GM18499 (cell line): ENCODE results near the gene EYA2.
"Not testable (repeated sequence)": the region's sequence is repeated elsewhere in the genome, so short reads cannot be mapped to it uniquely, and the experiment has no call there.

ENCODE experiments used
- ATAC-seq: cut with Tn5 transposase; IDR thresholded peaks from one replicate; pipeline ENCODE4 v1.9.1; 2021; ENCODE audit warnings: moderate number of reproducible peaks; ENCODE audit not compliant: insufficient read depth, unreplicated experiment

The EYA2 gene

DNA sequence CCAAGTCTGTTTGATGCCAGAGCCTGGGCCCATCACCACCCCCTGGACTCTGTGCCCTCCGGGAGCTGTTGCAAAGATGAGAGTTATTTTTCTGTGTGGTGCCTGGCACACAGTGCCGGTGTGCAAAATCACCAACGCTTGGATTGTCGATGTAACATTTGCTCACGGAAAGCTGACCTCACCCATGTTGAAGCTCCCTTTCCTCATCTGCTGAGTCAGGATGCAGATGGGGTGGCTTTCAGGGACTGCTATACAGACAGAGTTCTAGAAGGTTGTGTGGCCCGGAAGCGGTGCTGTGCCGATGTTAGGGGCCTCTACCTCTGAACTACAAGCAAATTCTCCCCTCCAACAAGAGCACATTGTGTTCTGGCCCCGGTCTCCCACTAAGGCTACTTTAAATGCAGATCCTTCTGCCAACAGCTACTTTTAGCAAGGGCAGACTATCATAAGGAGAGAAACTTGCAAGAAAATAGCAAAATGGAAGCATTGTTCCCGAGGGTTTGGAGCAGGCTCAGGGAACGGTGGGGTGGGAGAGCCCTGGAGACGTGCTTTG, 34.0 kb downstream of the EYA2 start:
- no peak for ATAC-seq

DNA sequence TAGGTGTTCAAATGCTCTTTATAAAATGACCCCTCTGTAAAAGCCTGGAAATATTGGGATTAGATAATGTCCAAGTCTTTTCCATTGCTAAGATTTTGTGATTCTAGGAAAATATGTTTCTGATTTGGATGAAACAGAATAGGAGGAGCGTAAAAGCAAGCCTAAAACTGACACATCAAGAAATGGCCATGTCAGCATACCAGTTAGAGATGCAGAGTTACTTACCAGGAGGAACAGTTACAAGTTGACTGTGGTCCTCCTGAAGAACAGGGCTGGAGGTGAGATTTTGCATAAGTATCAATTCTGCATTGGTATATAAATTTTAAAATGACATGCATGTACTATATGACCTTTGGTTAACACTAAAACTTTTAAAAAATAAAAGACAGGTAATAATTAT, 35.3 kb downstream of the EYA2 start:
- ATAC-seq: no peak

DNA sequence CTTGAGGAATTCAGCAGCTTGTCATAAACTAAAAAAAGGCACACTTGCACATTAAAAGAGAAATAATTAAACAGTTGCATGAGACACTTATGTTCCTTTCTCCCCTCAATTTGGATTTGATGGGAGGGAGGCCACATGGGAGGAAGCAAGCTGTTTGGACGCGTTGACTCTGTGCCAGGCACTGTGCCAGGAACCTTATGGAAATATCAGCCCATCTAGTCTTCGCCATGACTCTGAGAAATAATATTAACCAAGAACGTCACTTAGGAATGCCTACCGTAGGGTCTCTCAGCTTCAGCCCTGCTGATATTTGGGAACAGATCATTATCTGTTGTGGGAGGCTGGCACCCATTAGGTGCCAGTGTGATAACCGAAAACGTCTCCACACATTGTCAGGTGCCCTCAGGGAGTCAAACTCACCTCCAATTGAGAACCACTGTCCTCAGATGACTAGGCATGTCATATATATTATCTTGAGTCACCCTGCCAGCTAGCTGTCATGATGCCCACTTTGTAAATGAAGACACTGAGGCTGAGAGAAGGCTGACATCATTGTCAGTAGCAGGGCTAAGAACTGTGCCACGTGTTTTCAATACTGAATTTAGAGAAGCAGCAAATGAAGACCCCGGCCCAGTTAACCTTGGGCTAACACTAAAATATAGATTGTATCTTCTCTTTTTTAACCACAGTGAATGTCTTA, 36.1 kb downstream of the EYA2 start:
- no peak for ATAC-seq

DNA sequence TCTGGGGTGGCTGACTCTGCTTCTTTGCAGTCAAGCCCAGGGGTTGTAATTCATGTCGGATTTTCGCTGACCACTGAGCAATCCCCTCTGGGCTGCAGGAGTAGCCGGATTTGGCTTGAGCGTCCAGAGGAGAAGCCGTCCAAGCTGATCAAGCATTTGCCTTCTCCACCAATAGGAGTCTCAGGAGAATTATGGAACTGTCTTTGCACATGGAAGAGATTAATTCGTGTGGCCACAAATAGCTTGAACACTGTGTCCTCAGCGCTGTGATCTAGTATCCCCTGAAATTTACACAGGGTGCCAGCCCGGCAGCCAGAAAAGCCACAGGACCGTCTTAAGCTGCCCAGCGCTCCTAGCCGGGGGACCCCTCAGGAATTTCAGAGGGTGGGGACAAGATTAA, 37.1 kb downstream of the EYA2 start:
- no peak for ATAC-seq

DNA sequence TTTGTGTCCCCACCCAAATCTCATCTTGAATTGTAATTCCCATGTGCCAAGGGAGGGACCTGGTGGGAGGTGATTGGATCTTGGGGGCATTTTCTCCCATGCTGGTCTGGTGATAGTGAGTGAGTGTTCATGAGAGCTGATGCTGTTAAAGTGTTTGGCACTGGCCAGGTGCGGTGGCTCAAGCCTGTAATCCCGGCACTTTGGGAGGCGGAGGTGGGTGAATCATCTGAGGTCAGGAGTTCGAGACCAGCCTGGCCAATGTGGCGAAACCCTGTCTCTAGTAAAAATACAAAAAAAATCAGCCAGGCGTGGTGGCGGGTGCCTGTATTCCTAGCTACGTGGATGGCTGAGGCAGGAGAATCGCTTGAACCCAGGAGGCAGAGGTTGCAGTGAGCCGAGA, 37.8 kb downstream of the EYA2 start:
- not testable (repeated sequence) for ATAC-seq

DNA sequence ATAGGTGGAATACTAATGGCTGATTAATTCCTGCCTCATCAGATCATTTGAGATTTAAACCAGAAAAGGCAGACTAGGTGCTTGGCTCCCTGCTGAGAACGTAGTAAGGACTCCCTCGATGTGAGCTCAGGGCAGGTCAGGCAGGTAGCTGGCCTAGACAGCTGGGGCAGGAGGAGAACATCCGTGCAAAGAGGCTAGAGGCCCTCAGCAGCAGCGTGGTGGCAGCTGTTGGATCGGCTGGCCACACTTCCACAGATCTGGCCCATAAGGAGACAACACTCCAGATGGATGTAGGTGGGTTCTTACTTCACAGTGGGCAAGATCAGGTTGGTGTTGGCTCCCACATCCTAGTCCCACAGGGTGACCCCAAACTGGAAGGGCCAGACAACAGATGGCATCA, 38.5 kb downstream of the EYA2 start:
- no peak for ATAC-seq

DNA sequence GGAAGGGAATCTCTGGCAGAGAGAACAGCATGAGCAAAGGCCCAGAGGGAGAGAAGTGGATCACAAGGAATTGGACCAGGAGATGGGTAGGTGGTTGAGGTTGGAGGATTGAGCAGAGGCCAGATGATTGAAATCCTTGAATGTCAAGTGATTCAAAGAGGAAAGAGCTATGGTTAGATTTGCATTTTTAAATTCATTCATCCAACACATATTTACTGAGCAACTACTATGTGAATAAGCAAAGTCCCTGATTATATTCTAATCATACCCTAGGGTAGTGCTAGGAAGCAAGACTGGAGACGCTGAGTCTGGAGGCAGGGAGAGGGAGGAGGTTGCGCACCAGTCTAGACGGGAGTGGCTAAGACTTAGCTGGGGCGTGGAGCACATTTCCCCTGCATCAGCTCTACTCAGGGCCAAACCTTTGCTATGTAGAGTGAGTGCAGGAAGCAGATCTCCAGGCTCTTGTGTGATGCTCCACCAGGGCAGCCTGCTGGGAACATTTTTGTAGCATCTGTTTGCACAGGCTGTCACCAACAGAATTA, 40.2 kb downstream of the EYA2 start:
- ATAC-seq: no peak

DNA sequence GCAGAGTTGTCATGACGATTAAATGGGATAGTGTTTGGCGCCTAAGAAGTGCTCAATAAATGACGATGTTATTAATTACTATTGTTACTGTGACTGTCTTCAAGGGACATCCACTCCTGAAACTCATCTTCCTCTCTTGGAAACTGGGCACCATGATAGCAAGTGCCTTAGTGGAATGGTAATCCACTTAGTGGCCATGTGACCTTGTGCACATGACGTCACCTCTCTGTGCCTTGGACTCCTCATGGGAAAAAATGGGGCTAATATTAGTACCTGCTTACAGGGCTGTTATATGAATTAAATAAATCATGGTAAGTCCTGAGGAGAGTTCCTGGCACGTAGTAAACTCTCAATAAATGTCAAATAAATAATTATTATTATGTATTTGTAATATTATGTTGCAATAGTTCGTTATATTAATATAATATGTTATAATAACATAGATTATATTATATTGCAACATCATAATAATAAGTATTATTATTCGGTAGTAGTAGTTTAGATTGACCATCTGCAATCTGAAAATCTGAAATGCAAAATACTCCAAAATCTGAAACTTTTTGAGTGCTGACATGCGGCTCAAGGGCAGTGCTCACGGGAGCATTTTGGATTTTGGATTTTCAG, 40.9 kb downstream of the EYA2 start:
- ATAC-seq: no peak

DNA sequence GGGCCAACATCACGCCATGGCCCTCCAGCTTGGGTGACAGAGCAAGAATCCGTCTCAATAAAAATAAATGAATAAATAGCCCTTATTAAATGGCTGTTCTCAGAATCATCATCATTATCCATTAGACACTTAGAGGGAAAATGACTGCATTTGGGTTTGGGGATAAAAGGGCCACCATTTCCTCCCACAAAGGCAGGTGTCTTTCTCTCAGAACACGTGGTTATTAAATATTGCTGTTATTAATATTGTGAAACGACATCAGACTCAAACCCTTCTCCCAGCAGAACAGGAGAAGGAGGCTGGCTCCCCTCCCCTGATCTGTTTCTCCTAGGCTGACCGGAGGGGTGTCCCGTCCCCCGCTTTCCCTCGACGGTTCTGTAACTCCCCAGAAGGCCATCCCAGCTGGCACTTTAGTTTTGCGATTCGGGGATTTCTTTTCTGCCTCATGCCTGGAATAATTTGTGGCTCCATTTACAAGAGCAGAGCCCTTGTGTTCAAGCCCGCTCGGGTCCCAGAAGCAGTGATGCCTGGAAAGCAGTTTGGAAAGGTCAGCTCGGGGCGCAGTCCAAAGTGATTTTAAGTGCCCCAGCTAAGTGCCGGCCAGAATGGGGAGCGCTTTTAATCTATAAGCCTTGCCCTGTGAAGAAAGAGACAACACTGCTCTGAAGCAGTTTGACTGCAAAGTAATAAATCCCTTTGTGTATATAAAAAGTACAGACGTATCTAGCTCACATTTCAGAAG, 41.9 kb downstream of the EYA2 start:
- no peak for ATAC-seq

DNA sequence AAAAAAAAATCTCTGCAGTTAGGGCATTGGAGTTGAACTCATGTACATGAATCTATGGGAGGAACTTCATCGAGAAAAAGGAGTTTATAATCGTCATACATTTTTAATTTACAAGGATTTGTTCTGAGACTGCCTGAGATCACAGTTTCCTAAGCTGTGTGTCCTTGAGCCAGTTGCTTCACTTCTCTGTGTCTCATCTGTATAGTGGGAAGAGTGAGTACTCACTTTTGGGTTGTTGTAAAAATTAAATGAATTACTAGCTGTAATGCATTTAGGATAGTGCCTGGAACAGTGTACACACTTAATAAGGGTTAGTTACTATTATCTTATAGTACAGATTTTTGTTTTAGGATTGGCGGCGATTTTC, 42.5 kb downstream of the EYA2 start:
- ATAC-seq: no peak

DNA sequence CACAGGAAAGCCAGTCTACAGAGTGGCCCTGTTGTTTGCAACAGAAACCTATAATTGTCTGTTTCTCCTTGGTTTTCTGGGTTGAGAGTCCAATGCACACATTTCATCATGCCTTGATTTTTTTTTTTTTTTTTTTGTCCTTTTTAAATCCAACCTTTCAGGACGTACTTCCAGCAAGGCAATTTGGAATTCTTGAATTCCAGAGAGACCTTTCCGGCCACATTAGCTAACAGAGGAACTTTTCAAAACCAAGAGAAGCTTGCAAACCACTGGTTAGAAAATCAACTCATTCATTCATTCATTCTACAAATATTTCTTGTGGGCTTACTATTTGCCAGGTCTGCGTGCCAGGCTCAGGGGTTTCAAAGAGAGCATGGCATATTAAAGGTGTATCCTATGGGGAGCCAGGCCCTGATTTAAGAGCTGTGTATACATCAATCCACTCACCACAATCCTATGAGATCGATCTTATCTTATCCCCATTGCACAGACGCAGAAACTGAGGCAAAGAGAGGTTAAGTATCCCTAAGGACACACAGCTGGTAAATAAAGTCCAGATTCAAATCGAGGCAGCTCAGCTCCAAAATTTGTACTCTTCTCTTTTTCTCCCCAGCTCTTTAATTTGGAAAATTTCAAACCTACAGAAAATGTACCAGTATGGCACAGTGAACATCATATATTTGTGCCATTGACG, 43.0 kb downstream of the EYA2 start:
- ATAC-seq: no peak

DNA sequence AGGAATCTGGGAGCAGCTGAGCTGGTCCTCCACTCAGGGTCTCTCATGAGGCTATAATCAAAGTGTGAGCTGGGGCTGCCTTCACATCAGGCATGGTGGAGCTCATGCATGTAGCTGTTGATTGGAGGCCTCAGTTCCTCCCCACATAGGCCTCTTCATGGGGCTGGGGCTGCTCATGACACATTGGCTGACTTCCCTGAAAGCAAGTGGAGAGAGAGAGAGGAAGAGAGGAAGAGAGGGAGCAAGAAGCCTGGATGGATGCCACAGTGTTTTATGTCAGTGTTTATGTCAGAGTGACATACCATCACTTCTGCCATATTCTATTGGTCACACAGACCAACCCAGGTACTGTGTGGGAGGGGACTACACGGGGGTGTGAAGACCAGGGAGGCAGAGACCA, 43.8 kb downstream of the EYA2 start:
- ATAC-seq: no peak

DNA sequence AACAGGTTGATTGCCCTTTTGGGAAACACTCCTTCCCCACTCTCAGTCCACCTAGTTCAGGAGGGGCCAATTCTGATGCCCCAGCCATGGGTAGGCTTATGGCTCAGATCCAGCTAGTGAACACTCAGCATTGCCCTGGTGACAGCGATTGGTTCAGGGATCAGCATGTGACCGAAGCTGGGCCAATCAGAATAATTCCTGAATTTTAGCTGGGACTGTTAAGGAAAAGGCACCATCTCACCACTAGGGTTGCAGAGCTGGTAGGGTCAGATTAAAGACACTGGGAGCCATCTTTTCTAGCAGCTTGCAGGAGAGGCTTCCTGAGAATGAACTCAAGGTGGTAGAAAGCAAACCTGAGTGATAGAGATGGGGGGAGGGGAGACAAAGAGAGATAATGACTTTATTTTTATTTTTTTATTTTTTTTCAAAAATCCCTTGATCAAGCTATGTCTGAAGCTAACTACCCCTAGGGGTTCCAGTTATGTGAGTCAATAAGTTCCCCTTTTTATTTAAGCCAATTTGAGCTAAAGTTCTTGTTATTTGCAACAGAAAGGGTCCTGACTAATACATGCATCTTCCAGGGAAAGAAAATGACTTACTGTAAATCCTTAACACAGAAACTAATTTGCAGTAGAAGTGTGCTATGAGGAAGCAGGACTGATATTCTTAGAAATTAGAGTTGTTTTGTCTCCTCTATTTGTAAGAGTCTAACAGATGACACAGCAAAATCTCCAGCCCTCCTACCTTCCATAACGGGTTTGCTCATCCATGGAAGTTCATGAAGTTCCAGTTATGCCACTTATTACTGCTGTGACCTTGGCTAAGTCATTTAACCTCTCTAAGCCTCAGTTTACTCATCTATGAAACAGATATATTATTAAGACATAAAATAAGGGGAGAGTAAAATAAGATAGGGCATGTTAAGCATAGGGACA, 44.7 kb downstream of the EYA2 start:
- ATAC-seq: no peak

DNA sequence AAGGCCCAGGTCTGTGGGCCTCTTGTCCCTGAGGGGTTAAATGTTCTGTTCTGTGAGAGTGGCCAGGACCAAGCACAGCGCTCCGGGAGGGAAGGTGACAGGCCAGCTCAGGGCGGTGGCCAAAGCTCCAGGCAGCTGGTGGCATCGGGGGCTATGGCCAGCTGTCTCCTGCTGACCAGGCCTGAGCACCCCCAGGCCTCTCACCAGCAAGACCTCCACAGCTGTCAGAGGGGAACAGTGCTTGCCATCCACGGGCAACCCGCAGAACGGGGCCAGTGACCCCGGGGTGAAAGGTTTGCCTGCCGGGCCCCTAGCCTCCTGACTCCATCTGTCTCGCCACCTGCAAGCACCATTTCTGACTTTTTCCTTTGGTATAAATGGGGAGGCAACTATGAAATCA, 46.0 kb downstream of the EYA2 start:
- ATAC-seq: no peak

DNA sequence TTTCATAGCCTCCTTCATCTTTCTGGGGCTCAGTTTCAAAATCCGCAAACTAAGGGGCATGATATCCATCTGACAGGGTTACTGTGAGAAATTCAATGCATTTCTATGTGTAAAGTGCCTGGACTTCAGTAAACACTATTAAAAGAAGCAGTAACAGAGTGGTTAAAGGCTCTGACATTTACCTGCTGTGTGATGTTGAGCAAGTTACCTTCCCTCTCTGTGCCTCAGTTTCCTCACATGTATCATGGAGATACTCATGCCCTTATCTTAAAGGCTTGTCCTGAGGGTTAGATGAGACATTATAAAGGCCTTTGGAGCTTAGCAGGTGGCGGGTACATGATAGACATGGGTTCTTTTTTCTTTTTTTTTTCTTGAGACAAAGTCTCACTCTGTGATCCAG, 46.8 kb downstream of the EYA2 start:
- no peak for ATAC-seq

DNA sequence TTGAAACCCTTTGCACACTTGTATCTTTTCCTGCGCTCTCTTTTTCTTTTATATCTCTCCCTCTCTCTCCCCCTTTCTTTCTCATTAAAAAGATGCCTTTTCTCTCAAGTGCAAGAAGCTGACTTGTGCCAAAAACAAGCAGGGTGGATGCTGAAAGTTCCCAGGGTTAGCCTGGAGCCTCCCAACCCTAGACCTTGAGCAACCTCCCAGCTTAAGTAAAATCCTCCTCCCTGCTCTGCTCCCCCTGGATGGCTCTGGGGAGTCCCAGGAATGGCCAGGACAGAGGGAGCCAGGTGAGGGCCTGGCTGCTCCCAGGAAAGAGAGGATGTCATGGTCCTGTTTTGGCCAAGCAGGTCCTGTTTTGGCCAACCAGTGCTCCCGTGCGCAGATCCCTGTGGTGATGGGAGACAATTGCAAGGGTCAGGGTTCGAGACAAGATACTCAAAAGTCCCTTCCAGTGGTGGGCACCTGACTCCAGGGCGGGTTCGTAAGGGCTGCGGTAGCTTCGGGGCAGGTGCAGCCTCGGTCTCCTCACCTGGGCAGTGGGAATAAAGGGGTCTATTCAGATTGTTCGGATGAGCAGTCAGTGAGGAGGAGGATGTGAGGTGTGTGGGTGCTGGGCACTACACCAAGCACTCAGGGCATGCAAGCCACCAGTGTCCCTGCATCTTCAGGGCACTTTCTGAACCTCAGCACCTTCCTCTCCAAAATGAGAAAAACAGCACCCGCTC, 49.4 kb downstream of the EYA2 start:
- no peak for ATAC-seq

DNA sequence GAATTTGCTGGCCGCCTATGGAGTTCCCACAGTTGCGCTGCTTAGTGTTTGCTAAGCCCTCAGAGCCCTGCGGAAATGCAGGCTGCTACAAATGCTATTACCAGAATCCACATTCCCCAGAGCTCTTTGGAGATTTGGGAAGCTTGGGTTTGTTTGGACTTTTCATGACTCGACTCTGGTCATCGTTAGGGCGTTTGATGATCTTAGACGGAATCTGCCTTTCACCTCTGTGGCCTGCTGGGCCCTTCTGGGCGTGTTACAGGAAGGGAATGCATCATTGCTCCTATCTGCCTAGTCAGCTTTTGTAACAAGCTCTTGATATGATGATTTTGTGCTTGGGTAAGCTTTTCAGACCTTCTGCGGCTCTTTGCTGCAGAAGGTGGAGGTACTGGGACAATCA, 50.8 kb downstream of the EYA2 start:
- no peak for ATAC-seq

DNA sequence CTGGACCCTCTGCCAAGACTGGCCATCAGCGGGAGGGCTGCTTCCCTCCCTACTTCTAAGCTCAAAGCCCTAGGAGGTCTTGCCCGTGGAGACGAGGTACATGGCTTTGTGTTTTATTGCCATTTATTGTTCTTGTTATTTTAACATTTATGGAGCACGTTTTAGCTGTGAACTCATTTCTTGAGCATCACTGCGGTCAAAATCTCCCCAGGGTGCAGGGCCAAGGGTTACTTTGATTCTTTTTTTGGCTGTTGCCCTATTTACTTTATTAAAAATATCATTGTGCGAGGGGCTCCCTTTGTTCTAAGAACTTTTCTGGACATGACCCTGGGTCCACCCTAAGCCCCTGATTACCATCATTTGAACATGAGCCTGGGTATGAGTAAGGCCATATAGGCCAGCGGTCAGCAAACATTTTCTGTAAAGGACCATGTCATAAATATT, 51.6 kb downstream of the EYA2 start:
- no peak for ATAC-seq

DNA sequence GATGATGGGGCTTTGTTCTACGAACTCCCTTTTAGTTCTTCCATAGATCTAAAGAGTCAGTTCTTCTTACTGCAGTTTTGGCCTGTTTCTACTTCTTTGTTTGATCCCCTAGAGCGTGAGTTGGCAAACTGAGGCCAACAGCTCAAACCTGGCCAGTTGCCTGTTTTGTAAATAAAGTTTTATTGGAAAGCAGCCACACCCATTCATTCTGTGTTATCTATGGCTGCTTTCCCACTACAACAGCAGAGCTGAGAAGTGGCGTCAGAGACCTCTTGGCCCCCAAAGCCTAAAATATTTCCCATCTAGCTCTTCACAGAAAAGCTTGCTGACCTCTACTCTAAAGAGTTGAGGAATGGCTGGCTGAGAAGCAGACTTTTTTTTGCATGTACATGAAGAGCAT, 52.2 kb downstream of the EYA2 start:
- ATAC-seq: no peak
